ENCODE results near the gene DCD.

- TF ChIP-seq CTCF (conservative IDR thresholded peaks at IDR 0.05) (no peak), ZFX (IDR thresholded peaks at IDR 0.05) (no peak)
Observed at GRCh38 chr12:54608769-54609168, 39.4 kb downstream of the DCD start.
